Common myeloid progenitor, CD34-positive (primary cell): ENCODE data around the gene MRPL57.
A peak's percentile ranks its signal among the peaks of the same experiment; 100 is the strongest.
"Not testable (repeated sequence)": the region's sequence is repeated elsewhere in the genome, so short reads cannot be mapped to it uniquely, and the experiment has no call there.

ENCODE experiments used
- CTCF ChIA-PET: fragments of 350-600 bp; sonication (Branson Sonifier 250); formaldehyde crosslinking; loops from one replicate; lab custom pipeline; 2021; ENCODE audit warnings: antibody characterized with exemption; lab: Charles Lee
- POLR2A ChIA-PET: fragments of 350-600 bp; sonication (Branson Sonifier 250); formaldehyde crosslinking; loops from one replicate; lab custom pipeline; 2021; ENCODE audit warnings: antibody characterized with exemption; lab: Charles Lee
- DNase-seq, 3 donors: peaks; one replicate each; pipeline versions ENCODE4 v3.0.0 to v3.0.0-alpha.2; 2013
- H3K27ac ChIP-seq, 2 experiments: 1 replicate in 1 of 2; 2 replicates in 1 of 2; pipeline ENCODE4 v1.7.0; 2013; ENCODE audit warnings: inconsistent platforms in 2 of 2, low read length in 2 of 2, mild to moderate bottlenecking in 2 of 2, low read depth in 1 of 2, moderate library complexity in 1 of 2; ENCODE audit not compliant: severe bottlenecking in 2 of 2, insufficient read depth in 1 of 2, poor library complexity in 1 of 2
- H3K27me3 ChIP-seq, 5 experiments: replicated peaks in 2 of 5; 1 replicate in 3 of 5; 2 replicates in 2 of 5; pipeline versions ENCODE4 v1.6.1 to v1.7.0; 2013; ENCODE audit warnings: low read length in 4 of 5, mild to moderate bottlenecking in 2 of 5, moderate library complexity in 2 of 5, inconsistent platforms in 1 of 5; ENCODE audit not compliant: insufficient read depth in 5 of 5, control insufficient read depth in 4 of 5
- H3K36me3 ChIP-seq, 4 experiments: 1 replicate in 2 of 4; 2 replicates in 2 of 4; pipeline versions ENCODE4 v1.6.1 to v1.7.0; 2013; ENCODE audit warnings: low read length in 3 of 4, control low read depth in 1 of 4, mild to moderate bottlenecking in 1 of 4; ENCODE audit not compliant: control insufficient read depth in 4 of 4, insufficient read depth in 4 of 4
- H3K4me1 ChIP-seq, 4 experiments: 1 replicate in 3 of 4; 2 replicates in 1 of 4; pipeline versions ENCODE4 v1.6.1 to v1.7.1; 2013; ENCODE audit warnings: low read length in 3 of 4, mild to moderate bottlenecking in 3 of 4, control low read depth in 1 of 4, inconsistent platforms in 1 of 4, moderate library complexity in 1 of 4; ENCODE audit not compliant: control insufficient read depth in 4 of 4, insufficient read depth in 4 of 4; ENCODE audit errors: control extremely low read depth in 1 of 4
- H3K4me3 ChIP-seq, 7 experiments: 1 replicate in 4 of 7; 2 replicates in 3 of 7; pipeline versions ENCODE4 v1.5.1 to v1.7.0; 2013; ENCODE audit warnings: mild to moderate bottlenecking in 7 of 7, low read length in 6 of 7, moderate library complexity in 6 of 7, inconsistent platforms in 2 of 7, low read depth in 2 of 7, control low read depth in 1 of 7; ENCODE audit not compliant: insufficient read depth in 4 of 7, control insufficient read depth in 1 of 7; ENCODE audit errors: extremely low read depth in 1 of 7
- H3K9me3 ChIP-seq, 5 experiments: 1 replicate in 4 of 5; 2 replicates in 1 of 5; pipeline versions ENCODE4 v1.6.1 to v1.7.1; 2013; ENCODE audit warnings: low read length in 4 of 5, mild to moderate bottlenecking in 2 of 5, inconsistent platforms in 1 of 5, low read depth in 1 of 5, moderate library complexity in 1 of 5; ENCODE audit not compliant: control insufficient read depth in 4 of 5, insufficient read depth in 2 of 5; ENCODE audit errors: control extremely low read depth in 1 of 5
- WGBS: methylation state at CpG from one replicate; pipeline ENCODE4 v1.1.5; 2013; ENCODE audit not compliant: insufficient coverage; 5-methylcytosine and 5-hydroxymethylcytosine counted together

Gene MRPL57

GRCh38 chr13:21150013-21150412 is 26.4 kb upstream of the MRPL57 start:
- ChIA-PET CTCF (interaction anchor here (1.0 to 1.6 kb wide), 5 partner anchors 9 to 227 kb away, joined by 3 to 6 read pairs (median 3); no protein-coding TSS in a partner anchor), POLR2A (interaction anchor here (0.5 to 1.3 kb wide), 2 partner anchors 26 to 105 kb away, joined by 3 read pairs; partner anchors contain the start of genes MRPL57 and SKA3)
- Histone ChIP-seq H3K4me3 (peak overlapping the region in 1 of 7 experiments; percentile 22), H3K27me3 (no peaks in the 10 kb centered on the region), H3K27ac (peak overlapping the region in 1 of 2 experiments; percentile 19), H3K4me1 (peaks cover 6 to 17% (median 11%) of the 10 kb centered on the region in 4 experiments), H3K9me3 (no peaks in the 10 kb centered on the region), H3K36me3 (peaks cover 18 to 47% (median 32%) of the 10 kb centered on the region in 4 experiments)
- no CpG with 5 or more reads among the region's 1 CpG for WGBS
- DNase-seq = peak in 2 of 3 donors; percentile 35 to 42

GRCh38 chr13:21152251-21152899 is 24.1 kb upstream of the MRPL57 start:
- Histone ChIP-seq H3K27me3 (no peaks in the 10 kb centered on the region), H3K4me1 (peaks cover 6 to 17% (median 11%) of the 10 kb centered on the region in 4 experiments), H3K9me3 (no peaks in the 10 kb centered on the region), H3K36me3 (peaks cover 17 to 38% (median 23%) of the 10 kb centered on the region in 4 experiments), H3K4me3 (no peak overlapping the region), H3K27ac (no peak overlapping the region)
- POLR2A ChIA-PET = no interaction called here
- CTCF ChIA-PET = interaction anchor here (3.2 kb wide), 1 partner anchor 11 kb away, joined by 11 read pairs; no protein-coding TSS in a partner anchor
- no peak for DNase-seq
- 98% methylated on average over 6 of the region's 8 CpGs for WGBS

- CTCF ChIA-PET = interaction anchor here (0.6 to 2.7 kb wide), 2 partner anchors 10 to 11 kb away, joined by 3 to 11 read pairs; no protein-coding TSS in a partner anchor
- no CpG with 5 or more reads among the region's 4 CpGs for WGBS
Measured at GRCh38 chr13:21164631-21165030, 11.8 kb upstream of the MRPL57 start.

GRCh38 chr13:21165606-21166005 is 10.9 kb upstream of the MRPL57 start:
- H3K4me3 ChIP-seq, H3K9me3 ChIP-seq, POLR2A ChIA-PET, H3K4me1 ChIP-seq, H3K27ac ChIP-seq, H3K27me3 ChIP-seq, DNase-seq: not testable (repeated sequence)
- WGBS = 98% methylated on average over 4 of the region's 4 CpGs
- peaks cover 0 to 29% (median 10%) of the 10 kb centered on the region in 4 experiments for H3K36me3 ChIP-seq
- CTCF ChIA-PET = interaction anchor here (0.9 to 1.6 kb wide), 3 partner anchors 11 to 132 kb away, joined by 3 to 4 read pairs (median 3); no protein-coding TSS in a partner anchor

More at GRCh38 chr13:21164631-21165030, 11.8 kb upstream of the MRPL57 start:
- no peaks in the 10 kb centered on the region for H3K9me3 ChIP-seq
- H3K4me3 ChIP-seq = no peak overlapping the region
- no peaks in the 10 kb centered on the region for H3K4me1 ChIP-seq
- H3K36me3 ChIP-seq = peaks cover 2 to 21% (median 10%) of the 10 kb centered on the region in 4 experiments
- H3K27me3 ChIP-seq = no peaks in the 10 kb centered on the region
- H3K27ac ChIP-seq = no peak overlapping the region
- POLR2A ChIA-PET = interaction anchor here (0.6 kb wide), 1 partner anchor 198 kb away, joined by 4 read pairs; no protein-coding TSS in a partner anchor
- no peak for DNase-seq

GRCh38 chr13:21171420-21171819 is 5.0 kb upstream of the MRPL57 start:
- 100% methylated on average over 2 of the region's 9 CpGs for WGBS
- H3K4me3 ChIP-seq = no peak overlapping the region
- DNase-seq = no peak
- H3K27ac ChIP-seq = no peak overlapping the region
- no peaks in the 10 kb centered on the region for H3K9me3 ChIP-seq
- ChIA-PET CTCF (interaction anchor here (0.5 to 0.9 kb wide), 3 partner anchors 22 to 307 kb away, joined by 3 to 4 read pairs (median 3); no protein-coding TSS in a partner anchor), POLR2A (no interaction called here)
- H3K27me3 ChIP-seq = no peaks in the 10 kb centered on the region
- H3K4me1 ChIP-seq = peaks cover 2 to 15% (median 9%) of the 10 kb centered on the region in 4 experiments
- peaks cover 0 to 29% (median 10%) of the 10 kb centered on the region in 4 experiments for H3K36me3 ChIP-seq

GRCh38 chr13:21173767-21174166 is 2.7 kb upstream of the MRPL57 start:
- Histone ChIP-seq H3K36me3 (peaks cover 0 to 17% (median 7%) of the 10 kb centered on the region in 4 experiments), H3K4me1 (peaks cover 6 to 28% (median 20%) of the 10 kb centered on the region in 4 experiments)
- H3K27ac ChIP-seq, CTCF ChIA-PET, H3K27me3 ChIP-seq, H3K9me3 ChIP-seq, POLR2A ChIA-PET, DNase-seq, H3K4me3 ChIP-seq: not testable (repeated sequence)
- WGBS = no CpG with 5 or more reads among the region's 1 CpG
